GM18858 (cell line): ENCODE data around the gene PHF1.

ENCODE experiments used
- ATAC-seq: cut with Tn5 transposase; IDR thresholded peaks from one replicate; pipeline ENCODE4 v1.9.1; 2021; ENCODE audit not compliant: unreplicated experiment

Gene PHF1

DNA sequence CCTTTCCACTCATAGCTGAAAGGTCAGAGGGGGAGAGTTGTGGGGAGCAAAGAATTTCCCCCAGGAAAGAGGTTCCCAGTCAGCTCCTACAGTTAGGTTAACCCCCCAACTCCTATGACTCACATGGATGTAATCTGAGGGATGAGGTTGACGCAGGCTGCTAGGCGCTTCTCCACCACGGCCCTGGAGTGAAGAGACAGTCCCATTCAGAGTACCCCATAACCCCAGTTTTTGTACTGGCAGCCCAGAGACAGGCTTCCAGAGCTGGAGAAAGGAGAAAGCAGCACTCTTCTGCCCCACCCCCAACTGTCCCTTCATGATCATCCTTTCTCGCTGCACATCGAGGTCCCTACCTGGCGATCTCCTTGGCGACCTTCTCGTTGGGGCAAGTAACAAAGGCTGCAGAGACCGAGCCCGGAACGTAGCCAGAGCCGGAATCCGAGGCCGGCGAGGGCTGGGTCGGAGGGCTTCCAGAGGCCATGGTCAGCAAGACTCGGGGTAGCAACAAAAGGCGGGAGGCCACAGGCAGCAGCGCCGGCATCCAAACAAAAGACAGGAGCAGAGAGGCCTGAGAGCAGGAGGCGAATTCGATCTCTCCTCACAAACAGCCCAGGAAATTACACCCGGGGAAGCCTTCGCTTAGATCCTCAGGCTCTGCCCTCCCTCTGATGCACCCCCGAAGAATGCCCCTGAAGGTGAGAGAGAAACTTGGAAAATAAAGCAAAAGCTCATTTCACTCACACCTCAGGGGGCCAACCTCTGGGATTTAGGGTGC, 6.5 kb downstream of the PHF1 start:
- no peak for ATAC-seq

DNA sequence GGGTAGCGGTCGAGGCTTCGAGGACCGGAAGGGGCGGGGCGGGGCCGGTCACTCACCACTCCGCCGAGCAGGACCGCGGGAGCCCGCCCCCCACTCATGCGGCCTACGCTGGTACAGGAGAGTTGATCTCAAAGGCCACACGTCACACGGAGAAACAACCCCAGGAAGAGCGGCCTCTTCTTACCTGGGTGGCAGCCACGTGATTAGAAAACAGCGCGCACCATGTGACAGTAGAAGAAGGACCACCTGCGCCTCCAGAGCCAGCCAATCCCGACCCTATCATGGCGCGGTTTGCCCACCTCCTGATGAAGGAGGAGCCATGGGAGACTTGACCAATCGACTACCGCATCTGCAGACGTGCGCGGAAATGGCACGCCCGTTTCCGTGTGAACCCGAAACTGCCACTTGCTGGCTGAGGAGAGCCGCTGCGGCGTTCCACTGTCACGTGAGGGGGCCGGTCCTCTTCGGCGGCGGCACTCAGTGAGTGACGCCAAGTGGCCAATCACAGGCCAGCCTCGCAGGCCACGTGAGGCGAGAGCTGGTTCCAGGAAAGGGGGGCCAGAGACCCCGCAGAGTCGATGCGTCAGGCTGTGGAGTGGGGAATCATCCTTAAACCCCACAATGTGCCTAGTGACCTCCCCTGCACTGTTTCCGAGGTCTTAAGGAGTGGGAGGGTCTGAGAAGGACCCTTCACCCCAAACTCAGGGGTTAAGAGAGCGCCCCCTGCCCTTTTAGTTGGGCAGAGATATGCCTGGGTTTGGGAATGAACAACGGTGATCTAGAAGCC, 7.3 kb downstream of the PHF1 start, which contains the start of gene CUTA:
Gene CUTA, minus strand, starts transcription at position 205 of the 787 bp plus-strand sequence. Its CDS starts 107 bp downstream, at position 98.
- peak; percentile 75 for ATAC-seq

DNA sequence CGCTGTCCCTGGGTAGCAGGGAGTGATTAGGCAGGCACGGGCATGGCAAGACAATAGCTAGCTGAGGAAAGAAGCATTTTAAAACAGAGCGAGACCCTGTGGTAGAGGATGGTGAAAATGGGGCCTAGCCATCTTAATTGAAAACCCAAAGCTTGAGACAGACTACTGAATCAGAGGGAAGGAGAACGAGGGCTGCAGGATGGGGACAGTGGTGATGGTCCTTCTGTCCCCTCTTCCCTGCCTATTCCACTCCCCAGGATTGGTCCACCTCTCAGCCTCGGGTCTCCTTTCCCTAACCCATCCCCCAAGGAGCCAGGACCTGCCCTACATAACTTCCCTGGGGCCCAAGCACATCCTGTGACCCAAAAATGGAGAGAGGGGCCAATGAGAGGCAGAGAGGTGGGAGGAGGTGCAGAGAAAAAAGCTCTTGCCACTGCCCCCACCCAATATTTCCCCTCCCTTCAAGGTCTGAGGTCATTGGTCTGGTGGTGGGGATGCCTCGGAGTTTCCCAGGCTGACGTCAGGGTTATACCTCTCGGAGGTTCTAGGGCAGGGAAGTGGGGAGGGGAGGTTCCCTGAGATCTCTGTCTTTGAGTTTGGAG, 8.0 kb downstream of the PHF1 start:
- ATAC-seq = no peak

DNA sequence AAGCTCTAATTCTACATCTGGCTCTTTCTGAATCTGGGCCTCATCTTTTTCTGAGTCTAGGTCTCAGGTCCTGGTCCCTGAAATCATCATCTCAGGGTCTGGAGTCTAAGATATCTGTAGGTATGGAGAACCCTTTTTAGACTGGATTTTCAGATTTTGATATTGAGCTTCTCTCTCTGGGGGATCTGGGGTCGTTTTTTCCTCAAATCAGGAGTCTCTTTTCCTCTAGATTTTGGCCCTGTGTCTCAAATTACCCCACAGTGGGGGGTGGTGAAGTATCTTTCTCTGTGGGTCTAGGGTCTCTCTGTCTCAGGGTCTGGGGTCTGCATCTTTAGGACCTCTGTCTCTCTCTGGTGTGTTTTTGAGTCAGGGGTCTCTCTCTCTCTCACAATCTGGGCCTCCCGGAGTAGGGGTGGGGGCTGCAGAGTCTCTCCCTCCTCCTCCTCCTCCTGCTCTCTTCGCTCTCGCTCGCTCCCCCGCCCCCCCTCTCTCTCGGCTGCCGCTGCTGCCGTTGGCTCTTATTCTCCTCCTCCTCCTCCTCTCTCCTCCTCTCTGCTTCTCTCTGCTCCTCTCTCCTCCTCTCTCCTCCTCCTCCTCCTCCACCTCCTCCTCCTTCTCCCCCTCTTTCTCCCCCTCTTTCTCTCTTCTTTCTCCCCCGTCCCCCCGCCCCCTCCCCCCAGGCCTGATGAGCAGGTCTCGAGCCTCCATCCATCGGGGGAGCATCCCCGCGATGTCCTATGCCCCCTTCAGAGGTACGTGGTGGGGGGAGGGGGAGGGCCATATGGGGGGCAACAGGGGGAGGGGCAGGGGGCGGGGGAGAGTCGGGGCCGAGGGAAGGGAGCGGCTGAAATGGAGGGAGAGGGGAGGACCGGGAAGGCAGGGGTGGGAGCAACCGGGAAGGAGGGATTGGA, 9.0 kb downstream of the PHF1 start, which contains the start of gene SYNGAP1:
Gene SYNGAP1, plus strand, starts transcription at position 486 of the 911 bp plus-strand sequence. Its CDS starts 200 bp downstream, at position 686.
- no peak for ATAC-seq

DNA sequence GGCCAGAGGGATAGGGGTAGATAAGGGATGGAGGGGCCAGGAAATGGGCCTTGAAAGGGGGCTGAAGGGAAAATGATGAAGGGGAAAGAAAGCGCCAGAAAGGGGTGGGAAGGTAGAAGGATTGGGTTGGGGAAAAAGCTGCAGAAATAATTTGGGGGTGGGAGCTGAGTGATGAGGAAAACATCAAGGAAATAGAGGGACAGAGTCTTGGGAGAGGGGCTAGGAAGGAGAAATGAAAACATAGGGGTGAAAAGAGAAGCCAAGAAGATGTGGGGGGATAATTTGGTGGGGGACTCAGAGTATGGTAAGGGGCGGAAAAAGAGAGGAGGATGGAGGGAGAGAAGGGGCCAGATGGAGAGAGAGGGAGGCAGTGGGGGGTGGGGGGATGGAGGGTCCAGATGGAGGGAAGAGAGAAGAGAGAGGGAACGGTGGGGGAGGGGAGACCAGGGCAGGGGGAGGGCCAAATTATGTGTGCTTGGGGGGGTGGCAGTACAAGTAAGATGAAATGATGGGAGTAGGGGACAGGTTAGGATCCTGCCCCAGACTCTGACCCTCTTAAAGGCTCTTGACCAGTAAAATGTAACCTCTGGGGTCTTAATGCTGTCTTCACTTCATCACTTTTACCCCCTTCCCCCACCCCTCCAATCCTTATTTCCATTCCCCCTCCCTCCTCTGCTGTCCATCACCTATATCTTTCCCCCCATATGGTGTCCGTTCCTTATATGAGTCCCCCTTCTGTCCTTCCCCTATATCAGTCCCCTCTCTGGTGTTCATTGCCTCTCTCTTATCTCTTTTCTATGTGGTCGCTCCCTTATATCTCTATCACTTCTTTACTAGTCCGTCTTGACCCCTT, 9.9 kb downstream of the PHF1 start:
- ATAC-seq = no peak

DNA sequence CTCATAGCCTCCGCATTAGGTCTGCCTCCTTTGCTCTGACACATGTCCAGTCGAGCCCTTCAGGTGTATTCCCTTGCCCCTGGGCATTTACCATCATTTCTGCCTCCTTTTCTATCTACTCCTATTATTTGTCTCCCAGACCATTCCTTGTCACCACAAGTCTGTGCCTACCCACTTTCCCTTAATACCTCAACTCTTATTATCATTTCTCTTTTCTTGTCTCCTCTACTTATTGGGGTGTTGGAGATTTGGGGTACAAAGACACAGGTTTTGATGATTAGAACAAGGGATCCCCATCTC, 10.5 kb downstream of the PHF1 start:
- no peak for ATAC-seq

DNA sequence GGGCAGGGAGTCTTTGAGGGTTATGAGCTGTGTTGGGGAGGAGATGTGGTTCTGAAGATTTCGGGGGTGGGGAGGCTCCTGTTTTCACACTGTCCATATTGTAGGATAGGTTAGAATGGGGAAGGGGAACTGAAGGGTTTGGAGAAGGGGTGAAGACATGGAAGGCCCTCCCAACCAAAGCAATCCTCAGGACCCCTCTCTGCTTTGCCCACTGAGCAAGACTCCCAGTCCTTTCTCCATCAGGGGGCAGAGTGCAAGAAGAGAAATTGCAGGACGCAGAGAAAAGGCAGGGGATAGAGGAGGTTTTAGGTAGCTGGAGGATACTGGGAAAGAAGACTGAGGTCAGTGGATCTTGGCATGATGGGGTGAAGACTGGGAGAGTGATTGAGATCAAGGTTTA, 13.0 kb downstream of the PHF1 start:
- no peak for ATAC-seq

DNA sequence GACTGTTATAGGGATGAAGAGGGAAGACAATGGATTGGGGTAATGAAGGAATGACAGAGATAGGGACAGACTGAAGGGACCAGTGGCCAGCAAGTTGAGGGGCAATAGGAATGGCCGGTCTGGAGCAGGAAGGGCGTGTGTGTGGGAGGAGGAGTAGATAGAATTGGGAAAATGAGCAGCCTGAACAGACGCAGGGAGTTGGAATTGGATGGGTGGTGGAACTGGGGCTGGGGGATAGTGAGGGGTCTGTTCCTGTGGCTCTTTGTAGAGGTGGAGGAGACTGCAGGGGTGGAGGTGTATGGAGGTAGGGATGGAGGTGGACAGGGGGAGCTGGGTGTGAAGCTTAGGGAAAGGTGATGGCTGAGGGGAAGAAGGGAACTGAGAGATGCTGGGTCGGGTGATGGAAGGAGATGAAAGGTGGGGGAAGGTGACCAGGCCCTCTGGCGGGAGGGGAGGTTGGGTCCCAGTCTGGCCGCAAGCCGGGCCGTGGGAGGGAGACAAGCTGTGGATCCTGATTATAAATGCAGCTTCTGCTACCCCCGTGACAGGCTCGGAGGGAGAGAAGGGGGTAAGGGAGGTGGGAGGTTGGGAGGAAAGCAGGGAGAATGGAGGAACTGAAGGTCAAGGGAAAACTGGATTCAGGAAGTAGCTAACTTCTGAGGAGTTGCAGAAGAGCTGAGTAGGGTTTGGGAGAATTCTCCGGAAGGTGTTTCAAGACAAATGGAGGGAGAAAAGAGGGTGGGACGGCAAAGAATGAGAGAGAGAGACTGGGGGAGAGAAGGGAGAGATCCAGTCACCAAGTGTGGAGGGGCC, 14.2 kb downstream of the PHF1 start:
- ATAC-seq = no peak

DNA sequence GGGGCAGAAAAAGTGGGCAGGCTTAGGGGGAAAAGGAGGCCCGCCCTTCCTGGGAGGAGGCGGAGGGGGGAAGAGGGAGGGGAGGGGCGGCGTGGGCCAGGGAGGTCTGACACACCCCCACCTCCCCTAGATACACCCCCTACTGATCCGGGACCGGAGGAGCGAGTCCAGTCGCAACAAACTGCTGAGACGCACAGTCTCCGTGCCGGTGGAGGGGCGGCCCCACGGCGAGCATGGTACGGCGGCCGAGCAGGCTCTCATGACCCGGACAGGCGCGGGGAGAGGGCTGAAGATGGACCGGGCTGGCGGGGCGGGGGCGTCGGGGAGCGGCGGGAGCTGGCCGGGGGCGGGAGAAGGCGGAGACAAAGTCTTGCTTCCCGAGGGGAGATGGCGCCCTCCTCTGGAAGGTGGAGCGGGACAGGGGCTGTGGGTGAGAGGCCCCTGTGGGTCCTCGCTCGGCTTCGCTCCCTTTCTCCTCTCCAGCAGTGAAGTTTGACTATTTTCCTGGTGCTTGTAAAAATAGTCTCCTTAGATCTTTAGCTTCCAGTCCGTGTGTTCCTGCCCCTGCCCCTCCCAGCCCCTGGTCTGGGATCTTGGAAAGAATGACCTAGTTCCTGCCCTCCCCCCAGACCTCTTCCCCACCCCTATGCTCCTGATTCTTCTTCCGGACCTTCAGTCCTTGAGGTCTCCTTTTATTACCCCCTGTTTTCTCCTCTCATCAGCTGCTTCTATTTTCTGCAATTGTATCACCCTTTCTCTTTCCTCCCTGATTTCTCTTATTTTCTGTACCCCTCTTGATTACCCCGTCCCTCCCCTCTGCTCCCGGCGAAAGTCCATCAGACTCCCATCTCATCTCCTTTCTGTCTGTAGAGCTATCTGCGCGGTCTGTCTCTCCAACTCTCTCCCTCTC, 15.1 kb downstream of the PHF1 start:
- ATAC-seq = no peak

DNA sequence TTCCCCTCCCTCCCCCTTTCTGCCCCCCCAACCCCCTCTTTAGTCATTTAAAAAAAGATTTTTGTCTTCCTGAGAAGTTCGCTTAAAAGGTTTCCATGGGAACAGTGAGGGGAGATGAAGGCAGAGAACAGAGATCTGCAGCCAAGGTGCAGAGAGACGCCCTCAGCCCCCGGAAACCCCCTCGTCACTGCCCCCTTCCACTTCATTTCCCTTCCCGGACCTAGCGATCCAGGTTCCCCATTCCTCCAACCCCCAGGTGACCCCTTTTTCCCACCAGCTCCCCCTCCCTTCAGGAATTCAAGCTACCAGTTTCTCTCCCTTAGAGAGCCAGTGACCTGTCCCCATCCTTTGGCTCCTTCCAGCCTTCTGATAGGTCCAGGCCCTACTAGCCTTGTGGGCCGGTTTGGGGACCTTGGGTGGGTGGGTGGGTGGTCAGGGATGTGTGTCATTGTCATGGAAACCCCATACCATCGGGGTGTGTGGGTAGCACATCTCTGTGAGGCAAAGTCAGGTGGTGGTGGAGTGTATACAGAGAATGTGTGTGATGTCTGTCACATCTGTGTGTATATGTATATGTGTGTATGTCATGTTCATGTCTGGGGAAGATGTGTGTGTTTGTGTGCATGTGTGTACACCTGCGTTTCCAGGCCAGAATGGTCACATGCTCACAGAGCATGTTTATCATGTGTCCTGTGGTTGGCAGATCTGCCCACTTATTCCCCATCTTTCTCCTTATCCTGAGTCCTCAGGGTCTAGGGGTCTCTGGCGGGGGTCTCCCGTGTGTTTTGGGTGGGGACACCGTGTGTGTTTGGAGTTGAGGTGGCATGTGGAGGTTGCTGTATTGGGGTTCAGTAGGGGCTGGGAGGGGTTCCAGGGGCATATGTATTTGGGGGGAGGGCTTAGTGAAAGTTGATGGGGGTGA, 16.0 kb downstream of the PHF1 start:
- ATAC-seq = no peak

DNA sequence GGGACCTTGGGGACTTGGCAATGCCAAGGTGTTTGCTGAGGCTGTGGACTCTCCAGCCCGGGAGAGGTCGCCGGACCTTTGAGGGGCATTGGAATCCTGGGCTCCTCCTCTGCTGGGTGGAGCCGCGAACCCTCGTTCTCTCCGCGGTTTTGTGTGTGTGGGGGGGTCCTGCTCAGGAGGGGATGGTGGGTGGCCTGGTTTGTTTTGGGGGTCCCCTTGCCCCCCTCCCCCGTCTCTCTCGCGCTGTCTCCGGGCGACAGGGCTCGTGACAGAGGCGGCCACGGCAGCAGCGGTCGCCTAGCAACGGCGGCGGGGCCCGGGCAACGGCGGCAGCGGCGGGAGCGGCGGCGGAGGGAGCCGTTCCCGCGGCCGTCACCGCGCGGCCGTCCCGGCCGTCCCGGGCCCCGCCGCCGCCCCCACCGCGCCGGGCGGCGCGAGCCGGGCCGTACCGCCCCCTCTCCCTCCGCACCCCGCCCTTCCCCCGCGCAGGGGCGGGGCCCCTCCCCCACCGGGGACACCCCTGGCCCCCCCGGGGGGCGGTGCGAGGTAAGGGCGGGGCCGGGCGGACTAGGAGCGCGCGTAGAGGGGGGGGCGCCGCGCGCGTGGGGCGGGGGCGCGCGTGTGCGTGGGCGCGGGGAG, 16.9 kb downstream of the PHF1 start:
- ATAC-seq = no peak

DNA sequence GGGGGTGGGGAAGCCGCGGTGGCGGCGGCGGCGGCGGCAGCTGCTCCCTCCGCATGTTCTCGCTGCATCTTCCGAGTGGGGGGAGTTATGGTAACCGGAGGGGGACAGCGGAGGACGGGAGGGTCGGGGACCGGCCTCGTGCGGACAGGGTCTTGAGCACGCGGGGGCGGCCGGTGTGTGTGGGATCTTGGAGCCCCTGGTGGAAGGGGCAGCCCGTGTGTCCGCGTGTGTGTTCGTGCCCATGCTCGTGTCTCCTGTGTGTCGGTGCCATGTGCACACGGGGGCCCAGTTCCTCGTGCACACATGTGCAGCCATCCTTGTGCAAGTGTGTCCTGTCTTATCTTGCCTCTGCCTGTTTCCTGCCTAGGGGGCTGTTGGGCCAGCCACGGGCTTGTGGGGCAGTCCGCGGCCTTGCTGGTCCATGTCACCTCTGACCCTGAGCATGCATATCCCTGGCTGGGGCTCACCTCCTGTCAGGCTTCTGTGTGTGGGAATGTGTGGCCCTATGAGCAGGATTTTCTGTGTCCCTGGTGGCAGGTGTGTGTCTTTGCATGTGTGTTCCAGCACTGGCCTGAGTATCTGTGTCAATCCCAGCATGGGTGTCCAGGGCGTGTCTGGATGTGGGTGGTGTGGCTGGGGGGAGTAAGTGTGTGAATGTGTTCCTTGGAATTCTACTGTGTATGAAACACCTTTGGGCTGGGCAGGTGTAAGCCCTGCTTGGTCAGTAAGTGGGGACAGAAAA, 17.6 kb downstream of the PHF1 start:
- no peak for ATAC-seq

DNA sequence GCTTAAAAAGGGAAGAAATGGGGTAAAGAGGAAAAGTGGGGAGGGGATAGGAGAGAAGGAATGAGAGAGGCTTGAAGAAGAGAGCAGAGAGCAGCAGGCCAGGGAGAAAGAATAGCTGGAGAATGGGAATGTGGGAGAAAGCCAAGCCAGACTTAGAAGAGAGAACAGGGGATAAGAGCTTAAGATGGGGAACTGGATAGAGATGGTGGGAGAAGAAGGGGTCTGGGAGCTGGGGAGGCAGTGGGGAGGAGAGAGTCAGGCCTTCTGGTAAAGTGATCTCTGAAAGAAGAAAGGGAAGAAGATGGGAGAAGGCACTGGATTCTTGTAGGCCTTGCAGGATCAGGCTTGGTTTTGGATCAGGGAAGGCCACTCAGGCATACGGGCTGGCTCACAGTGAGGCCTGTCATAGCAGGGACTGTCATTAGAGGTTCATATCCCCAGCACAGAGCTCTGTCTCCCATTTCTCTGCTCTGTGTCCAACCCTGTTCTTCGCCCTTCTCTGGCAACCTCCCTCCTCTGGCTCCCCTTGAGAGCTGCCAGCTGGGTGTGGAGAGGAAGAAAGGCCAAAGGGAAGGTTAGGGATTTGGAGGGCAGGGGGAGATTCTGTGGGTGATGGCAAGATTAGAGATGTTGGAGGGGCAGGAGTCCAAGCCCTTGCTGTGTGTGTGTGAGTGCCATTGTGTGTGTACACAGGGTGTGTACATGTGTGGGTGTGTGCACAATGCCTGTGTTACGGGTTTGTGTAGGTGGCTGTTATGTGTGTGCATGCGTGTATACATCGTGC, 18.3 kb downstream of the PHF1 start:
- ATAC-seq = no peak

DNA sequence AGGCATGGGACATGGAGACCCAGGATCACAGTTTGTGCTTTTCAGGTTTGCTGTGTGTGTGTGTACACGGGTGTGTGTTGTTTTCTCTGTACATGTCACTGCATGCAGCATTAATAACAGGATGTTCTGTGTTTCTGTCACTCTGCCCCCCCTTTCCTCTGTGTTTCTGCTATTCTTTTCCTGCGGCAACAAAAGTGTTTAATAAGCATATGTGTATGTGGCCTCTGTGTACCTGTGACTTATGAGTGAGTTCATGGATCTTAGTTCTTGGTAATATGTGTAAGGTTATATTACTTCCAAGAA, 18.9 kb downstream of the PHF1 start:
- no peak for ATAC-seq

DNA sequence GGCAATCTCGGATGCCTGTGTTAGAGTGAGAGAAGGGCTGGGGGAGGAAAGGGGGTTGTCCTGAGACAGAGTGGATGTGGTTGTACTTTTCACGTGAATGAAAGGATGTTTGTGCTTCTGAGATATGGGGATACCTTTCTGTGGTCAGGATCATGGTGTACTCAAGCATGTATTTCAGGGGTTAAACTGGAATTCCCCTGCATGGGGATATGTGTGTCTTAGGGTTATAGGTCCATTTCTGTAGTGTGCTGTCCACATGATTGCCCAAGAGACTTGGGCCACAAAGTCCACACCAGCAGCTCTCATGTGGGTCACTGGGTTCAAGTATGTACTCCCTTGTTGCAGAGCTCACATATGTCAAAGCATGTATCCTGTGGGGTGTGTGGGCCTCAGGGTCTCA, 19.5 kb downstream of the PHF1 start:
- no peak for ATAC-seq
